Purkinje cell (primary cell): ENCODE results near the gene ZC2HC1B. TPM values are rescaled to one million over a fixed set of nuclear protein-coding genes. Genes with fewer than 3 reads are reported as not detected.

ENCODE experiments used
- polyA plus RNA-seq: library from polyadenylated mRNA; unstranded; fragments of >200 nt; fragmentation: Nextera tagmentation; gene quantifications from 2 replicates; pipeline ENCODE4 v1.2.1, GENCODE V29; 2014

The ZC2HC1B gene, protein sequence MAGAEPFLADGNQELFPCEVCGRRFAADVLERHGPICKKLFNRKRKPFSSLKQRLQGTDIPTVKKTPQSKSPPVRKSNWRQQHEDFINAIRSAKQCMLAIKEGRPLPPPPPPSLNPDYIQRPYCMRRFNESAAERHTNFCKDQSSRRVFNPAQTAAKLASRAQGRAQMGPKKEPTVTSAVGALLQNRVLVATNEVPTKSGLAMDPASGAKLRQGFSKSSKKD
- not detected in 2 replicates for polyA plus RNA-seq

DNA sequence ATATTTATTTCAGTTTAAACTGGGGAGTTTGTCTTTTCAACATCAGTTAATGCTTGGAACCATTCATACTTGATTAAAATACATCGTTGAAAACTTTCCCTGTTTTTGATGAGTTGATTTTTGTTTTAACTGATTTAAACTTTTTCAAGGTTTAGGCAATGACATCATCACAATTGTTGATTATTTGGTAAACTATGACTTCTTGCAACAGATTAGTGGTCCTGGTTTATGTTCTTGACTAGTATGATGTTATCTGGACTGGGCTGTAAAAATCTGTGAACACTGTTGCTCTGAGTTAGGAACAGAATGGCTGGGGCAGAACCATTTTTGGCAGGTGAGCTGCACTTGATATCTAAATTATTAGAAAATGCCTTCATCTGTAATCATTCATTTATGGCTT, at the start of gene ZC2HC1B:
ZC2HC1B (plus strand) TSS at position 241 of the 400 bp plus-strand sequence; CDS start at position 307, 66 bp downstream.

DNA sequence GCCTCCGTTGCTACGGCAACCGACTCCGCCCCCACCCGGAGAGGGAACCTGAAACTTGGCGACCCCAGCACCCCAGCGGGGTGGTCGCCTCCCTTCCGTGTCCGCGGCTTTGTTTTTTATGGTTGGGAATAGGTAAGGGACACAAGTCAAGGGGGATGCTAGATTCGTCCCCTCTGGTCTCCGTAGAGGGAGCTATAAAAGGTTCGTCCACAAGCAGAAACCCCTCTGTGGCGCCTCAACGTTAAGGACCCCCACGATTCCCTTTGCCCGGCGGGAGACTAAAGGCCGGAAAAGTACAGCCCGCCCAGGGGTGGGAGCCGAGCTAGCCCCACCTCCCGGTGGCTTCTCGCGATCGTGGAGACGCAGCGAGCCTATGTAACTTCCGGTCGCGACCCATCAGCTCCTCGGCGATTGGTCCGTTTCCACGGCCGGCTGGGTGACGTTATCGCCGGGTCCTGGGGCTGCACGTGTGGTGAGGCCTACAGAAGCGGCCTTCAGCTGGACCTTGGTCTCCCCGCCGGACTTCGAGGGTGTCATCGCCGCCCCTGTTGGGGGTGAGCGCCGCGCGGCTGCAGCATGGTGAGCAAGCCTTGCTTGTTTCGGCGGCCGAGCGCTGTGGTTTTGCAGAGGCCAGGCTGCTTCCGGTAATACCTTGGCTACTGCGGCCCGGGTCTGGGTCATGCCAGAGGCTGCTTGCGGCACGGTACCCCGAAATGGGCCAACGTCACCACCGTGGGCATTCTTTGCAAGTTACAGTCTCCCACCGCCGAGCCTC, 21.2 kb upstream of the ZC2HC1B start, which contains the start of gene LTV1:
LTV1 (plus strand) TSS at position 437 of the 775 bp plus-strand sequence; CDS start at position 577, 140 bp downstream.

Other genes starting within 250 kb of the ZC2HC1B start
- gene PHACTR2, start 186.5 kb upstream of the ZC2HC1B start, polyA plus RNA-seq: 121 and 168 TPM in 2 replicates
- 42.5 and 44.5 TPM in 2 replicates for gene LTV1, start 21.1 kb upstream of the ZC2HC1B start, polyA plus RNA-seq
- gene PLAGL1, start 143.8 kb downstream of the ZC2HC1B start, polyA plus RNA-seq: 10.4 and 13.2 TPM in 2 replicates
- 325 and 341 TPM in 2 replicates for gene SF3B5, start 231.1 kb downstream of the ZC2HC1B start, polyA plus RNA-seq